ENCODE measurements around the gene EPHB1.

DNA sequence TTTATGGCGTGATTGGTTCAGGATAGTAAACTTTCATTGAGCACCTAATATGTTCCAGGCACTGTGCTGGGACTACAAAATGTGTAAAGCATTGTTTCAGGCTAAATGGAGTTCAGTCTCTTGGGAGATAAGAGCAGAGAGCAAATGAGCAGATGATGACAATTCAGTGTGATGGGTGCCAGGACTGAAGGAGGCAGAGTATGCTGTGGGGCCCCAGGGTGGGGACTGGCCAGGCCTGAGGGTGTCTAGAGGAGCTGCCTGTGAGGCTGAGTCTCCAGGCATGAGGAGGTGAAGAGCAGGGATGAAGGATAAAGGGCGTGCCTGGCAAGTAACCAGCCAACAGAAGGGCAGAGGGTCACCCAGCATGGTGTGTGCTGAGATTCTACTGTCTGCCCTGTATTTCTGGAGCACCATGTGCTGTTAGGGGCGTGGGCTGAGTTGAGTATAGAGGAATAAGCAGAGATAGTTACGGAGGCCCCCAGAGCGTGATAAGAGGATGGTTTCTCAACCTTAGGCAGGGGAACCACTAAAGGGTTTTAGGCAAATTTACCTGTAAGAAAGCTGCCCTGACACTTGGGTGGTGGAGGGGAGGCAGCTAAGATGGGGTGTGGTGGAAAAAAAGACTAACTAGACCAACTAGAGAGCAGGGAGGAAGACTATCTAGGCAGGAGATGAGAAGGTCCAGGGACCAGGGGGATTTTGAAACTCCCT, 38.5 kb downstream of the EPHB1 start:
- TF ChIP-seq, protein P1, sequence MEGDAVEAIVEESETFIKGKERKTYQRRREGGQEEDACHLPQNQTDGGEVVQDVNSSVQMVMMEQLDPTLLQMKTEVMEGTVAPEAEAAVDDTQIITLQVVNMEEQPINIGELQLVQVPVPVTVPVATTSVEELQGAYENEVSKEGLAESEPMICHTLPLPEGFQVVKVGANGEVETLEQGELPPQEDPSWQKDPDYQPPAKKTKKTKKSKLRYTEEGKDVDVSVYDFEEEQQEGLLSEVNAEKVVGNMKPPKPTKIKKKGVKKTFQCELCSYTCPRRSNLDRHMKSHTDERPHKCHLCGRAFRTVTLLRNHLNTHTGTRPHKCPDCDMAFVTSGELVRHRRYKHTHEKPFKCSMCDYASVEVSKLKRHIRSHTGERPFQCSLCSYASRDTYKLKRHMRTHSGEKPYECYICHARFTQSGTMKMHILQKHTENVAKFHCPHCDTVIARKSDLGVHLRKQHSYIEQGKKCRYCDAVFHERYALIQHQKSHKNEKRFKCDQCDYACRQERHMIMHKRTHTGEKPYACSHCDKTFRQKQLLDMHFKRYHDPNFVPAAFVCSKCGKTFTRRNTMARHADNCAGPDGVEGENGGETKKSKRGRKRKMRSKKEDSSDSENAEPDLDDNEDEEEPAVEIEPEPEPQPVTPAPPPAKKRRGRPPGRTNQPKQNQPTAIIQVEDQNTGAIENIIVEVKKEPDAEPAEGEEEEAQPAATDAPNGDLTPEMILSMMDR (IDR thresholded peaks at IDR 0.05): no peak
- TF ChIP-seq POLR2A (IDR thresholded peaks at IDR 0.05): no peak

Measured in esophagus squamous epithelium (tissue), 4 donors.